Breast epithelium (tissue), 3 donors: ENCODE data around the gene ABCC4.

Source experiments
- CTCF ChIP-seq, 3 donors: fragments of 450-650 bp; IDR thresholded peaks; one replicate each; pipeline ENCODE4 v1.5.1; 2016 to 2017; ENCODE audit warnings: antibody characterized with exemption in 3 of 3, mild to moderate bottlenecking in 3 of 3, moderate library complexity in 3 of 3
- POLR2AphosphoS5 ChIP-seq, 3 donors: sonication (generic); formaldehyde crosslinking; IDR thresholded peaks; one replicate each; pipeline ENCODE4 v1.6.1; 2017; ENCODE audit warnings: antibody characterized with exemption in 3 of 3

- no peak for TF ChIP-seq POLR2AphosphoS5 (IDR thresholded peaks at IDR 0.05)
- TF ChIP-seq CTCF (IDR thresholded peaks at IDR 0.05) = no peak
Observed at GRCh38 chr13:95248953-95249352, 52.3 kb downstream of the ABCC4 start.
